Neural cell (in vitro differentiated cells): Measurements from ENCODE around the gene PTRH2.

Experiments
- EZH2 ChIP-seq: fragments of 200-600, 300-800 bp; shearing (Covaris generic), sonication (generic); IDR thresholded peaks from 2 replicates; pipeline ENCODE4 v1.6.1; 2014; ENCODE audit warnings: antibody characterized with exemption, low read length, borderline replicate concordance, mild to moderate bottlenecking; ENCODE audit not compliant: insufficient read depth, poor library complexity, severe bottlenecking
- POLR2AphosphoS5 ChIP-seq: IDR thresholded peaks from 2 replicates; pipeline ENCODE4 v1.6.1; 2012
- RAD21 ChIP-seq: fragments of 450-650 bp; conservative IDR thresholded peaks from 2 replicates; pipeline ENCODE4 v1.6.1; 2014; ENCODE audit warnings: antibody characterized with exemption, mild to moderate bottlenecking, moderate library complexity
- SMC3 ChIP-seq: fragments of 450-650 bp; conservative IDR thresholded peaks from 2 replicates; pipeline ENCODE4 v1.6.1; 2014; ENCODE audit warnings: antibody characterized with exemption, mild to moderate bottlenecking, moderate library complexity; ENCODE audit not compliant: poor library complexity
- TF ChIP-seq, protein P1 (sequence below): fragments of 450-650 bp; IDR thresholded peaks from 2 replicates; pipeline ENCODE4 v1.5.1; 2014; ENCODE audit warnings: antibody characterized with exemption, mild to moderate bottlenecking, moderate library complexity; ENCODE audit not compliant: poor library complexity, severe bottlenecking

DNA sequence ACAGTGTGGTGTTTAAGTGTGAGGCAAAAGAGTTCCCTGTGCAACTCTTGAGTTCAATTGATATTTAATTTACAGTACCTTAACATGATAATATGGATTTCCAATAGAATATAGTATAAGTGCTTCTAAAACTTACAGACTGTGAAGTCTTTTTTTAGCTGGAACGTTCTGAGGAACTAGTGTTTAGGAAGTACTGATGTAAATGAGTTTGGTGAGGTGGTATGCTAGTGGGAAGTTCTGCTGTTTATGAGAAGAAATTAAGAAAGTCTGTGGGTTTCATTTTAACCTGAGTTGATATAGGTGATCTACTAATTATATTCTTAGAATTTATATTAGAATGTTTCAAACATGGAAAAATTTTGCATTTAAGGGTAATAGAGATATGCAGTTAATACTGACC, 32.0 kb downstream of the PTRH2 start:
- TF ChIP-seq, protein P1, sequence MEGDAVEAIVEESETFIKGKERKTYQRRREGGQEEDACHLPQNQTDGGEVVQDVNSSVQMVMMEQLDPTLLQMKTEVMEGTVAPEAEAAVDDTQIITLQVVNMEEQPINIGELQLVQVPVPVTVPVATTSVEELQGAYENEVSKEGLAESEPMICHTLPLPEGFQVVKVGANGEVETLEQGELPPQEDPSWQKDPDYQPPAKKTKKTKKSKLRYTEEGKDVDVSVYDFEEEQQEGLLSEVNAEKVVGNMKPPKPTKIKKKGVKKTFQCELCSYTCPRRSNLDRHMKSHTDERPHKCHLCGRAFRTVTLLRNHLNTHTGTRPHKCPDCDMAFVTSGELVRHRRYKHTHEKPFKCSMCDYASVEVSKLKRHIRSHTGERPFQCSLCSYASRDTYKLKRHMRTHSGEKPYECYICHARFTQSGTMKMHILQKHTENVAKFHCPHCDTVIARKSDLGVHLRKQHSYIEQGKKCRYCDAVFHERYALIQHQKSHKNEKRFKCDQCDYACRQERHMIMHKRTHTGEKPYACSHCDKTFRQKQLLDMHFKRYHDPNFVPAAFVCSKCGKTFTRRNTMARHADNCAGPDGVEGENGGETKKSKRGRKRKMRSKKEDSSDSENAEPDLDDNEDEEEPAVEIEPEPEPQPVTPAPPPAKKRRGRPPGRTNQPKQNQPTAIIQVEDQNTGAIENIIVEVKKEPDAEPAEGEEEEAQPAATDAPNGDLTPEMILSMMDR: no peak
- TF ChIP-seq EZH2: no peak
- TF ChIP-seq POLR2AphosphoS5: no peak
- TF ChIP-seq SMC3: no peak
- no peak for TF ChIP-seq RAD21
